Measurements from ENCODE around the gene GPSM1. TPM values are rescaled to one million over a fixed set of nuclear protein-coding genes. Genes with fewer than 3 reads are reported as not detected.

The GPSM1 gene
- total and polyA plus RNA-seq, 9 of the 15 experiments (the other 6 are each of a cell fraction or from before 2014, with no cell fraction given), result 0.04 to 14.2 (median 3.1) TPM

DNA sequence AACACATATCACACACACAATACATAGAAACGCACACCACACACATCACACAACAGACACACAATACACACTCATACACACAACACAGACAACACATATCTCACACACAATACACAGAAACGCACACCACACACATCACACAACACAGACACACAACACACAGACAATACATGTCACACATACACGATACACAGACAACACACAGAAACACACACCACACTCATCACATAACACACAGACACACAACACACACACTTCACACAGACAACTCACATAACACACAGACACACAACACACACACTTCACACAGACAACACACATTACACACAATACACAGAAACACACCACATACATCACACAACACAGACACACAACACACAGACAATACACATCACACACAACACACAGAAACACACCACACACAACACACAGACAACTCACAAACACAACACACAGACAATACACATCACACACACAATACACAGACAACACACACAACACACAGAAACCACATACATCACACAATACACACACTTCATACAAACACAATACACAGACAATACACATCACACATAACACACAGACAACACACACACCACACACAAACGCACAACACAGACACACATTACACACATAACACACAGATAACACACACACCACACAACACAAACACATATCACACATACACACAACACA lies 19.2 kb upstream of the GPSM1 start (continued):
- TF ChIP-seq, protein P1, sequence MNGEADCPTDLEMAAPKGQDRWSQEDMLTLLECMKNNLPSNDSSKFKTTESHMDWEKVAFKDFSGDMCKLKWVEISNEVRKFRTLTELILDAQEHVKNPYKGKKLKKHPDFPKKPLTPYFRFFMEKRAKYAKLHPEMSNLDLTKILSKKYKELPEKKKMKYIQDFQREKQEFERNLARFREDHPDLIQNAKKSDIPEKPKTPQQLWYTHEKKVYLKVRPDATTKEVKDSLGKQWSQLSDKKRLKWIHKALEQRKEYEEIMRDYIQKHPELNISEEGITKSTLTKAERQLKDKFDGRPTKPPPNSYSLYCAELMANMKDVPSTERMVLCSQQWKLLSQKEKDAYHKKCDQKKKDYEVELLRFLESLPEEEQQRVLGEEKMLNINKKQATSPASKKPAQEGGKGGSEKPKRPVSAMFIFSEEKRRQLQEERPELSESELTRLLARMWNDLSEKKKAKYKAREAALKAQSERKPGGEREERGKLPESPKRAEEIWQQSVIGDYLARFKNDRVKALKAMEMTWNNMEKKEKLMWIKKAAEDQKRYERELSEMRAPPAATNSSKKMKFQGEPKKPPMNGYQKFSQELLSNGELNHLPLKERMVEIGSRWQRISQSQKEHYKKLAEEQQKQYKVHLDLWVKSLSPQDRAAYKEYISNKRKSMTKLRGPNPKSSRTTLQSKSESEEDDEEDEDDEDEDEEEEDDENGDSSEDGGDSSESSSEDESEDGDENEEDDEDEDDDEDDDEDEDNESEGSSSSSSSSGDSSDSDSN (IDR thresholded peaks at IDR 0.05; ENCODE audit: borderline replicate concordance in 1 of 2, low read depth in 2 of 2, low read length in 2 of 2), result no peak
- TF ChIP-seq PHF20 (IDR thresholded peaks at IDR 0.05; ENCODE audit: partially characterized antibody) (peak; percentile 85), SAP30 (IDR thresholded peaks at IDR 0.05; ENCODE audit: borderline replicate concordance, insufficient read depth, low read depth, low read length, poor library complexity, severe bottlenecking) (no peak), PHB2 (IDR thresholded peaks at IDR 0.05; ENCODE audit: low read depth) (peak; percentile 60; the same call in 1 of the 2 replicates), HDAC1 (IDR thresholded peaks at IDR 0.05) (peak in 1 of 2 experiments; percentile 58; a peak in 1 of 4 replicates), LARP7 (IDR thresholded peaks at IDR 0.05) (peak; percentile 90), E2F6 (IDR thresholded peaks at IDR 0.05; ENCODE audit: borderline replicate concordance in 1 of 2, extremely low read depth in 1 of 2, insufficient read depth in 1 of 2, insufficient read length in 1 of 2, low read depth in 1 of 2, low read length in 1 of 2, poor library complexity in 1 of 2, severe bottlenecking in 1 of 2) (no peak), CBX1 (IDR thresholded peaks at IDR 0.05; ENCODE audit: low read depth) (peak; percentile 48), MTA2 (IDR thresholded peaks at IDR 0.05; ENCODE audit: low read depth) (0 out of 2 replicates have a peak, but pooled peaks have one; percentile 9), TSC22D4 (tag; IDR thresholded peaks at IDR 0.05) (peak; percentile 95), TRIM24 (IDR thresholded peaks at IDR 0.05) (peak; percentile 36 to 65), NCOA4 (IDR thresholded peaks at IDR 0.05; ENCODE audit: partially characterized antibody) (peak; percentile 19), SRF (CRISPR knock-in tag; IDR thresholded peaks at IDR 0.05) (no peak), ARHGAP35 (IDR thresholded peaks at IDR 0.05; ENCODE audit: partially characterized antibody) (peak; percentile 42), SMARCA5 (IDR thresholded peaks at IDR 0.05) (peak; percentile 75; the same call in 1 of the 2 replicates), KDM1A (IDR thresholded peaks at IDR 0.05) (peak in 1 of 2 experiments; percentile 19; a peak in 2 of 4 replicates), ASH1L (IDR thresholded peaks at IDR 0.05; ENCODE audit: borderline replicate concordance, low read depth, partially characterized antibody) (peak; percentile 33), MLLT1 (IDR thresholded peaks at IDR 0.05) (peak in 1 of 2 experiments; percentile 80), SREBF2 (CRISPR knock-in tag; IDR thresholded peaks at IDR 0.05) (no peak), NR2C1 (IDR thresholded peaks at IDR 0.05) (peak; percentile 27; the same call in 1 of the 2 replicates), NR2C1 (tag; IDR thresholded peaks at IDR 0.05) (no peak)

Data from K562 (cell line).